ENCODE data around the gene CEP112. TPM values are rescaled to one million over a fixed set of nuclear protein-coding genes. Genes with fewer than 3 reads are reported as not detected.

The CEP112 gene
- total RNA-seq, 1 experiment from 2014 or later = 9.5 TPM

DNA sequence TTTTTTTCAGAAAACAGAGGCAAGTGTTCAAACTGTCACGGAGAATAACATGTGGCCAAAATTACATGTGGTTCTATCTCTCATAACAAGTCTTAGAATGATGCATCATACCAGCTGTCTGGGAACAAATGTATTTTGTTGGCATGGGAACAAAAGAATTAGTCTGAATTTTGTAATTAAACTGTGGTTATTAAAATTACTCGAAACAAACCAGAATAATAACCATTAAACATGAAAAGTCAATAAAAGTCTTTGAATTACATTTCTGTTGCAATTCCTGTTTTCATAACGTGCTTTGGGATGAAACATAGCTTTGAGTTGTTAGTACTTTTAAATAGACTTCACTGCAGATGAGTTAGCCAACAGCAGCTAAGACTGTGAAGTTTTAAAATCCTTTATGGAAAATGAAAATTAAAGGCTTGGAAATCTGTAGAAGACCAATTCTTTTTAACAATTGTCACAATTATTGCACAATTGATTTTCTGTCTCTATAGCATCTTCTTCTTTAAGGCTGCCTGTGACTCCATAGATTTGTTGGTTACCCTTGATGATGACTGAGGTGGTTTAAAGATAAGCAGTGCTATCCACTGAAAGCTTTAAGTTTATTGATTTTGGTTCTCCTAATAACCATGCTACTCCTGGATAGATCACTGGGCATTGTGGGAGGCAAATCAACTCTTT, 512.6 kb downstream of the CEP112 start:
- H3K4me3 ChIP-seq (ENCODE audit: low read depth in 2 of 2, low read length in 2 of 2) = no peak overlapping the region
- no peaks in the 10 kb centered on the region for H3K36me3 ChIP-seq (ENCODE audit: control insufficient read depth, insufficient read depth, low read length)
- in situ Hi-C loops (cut with HindIII; ENCODE audit: low pct_unique_long_range_greater_than_20kb, low sequenced_read_pairs) = no loop called here
- BruUV-seq (replicated peaks) = no TSS peak
- H3K27me3 ChIP-seq (ENCODE audit: control insufficient read depth, insufficient read depth, low read length) = no peaks in the 10 kb centered on the region
- H3K27ac ChIP-seq (ENCODE audit: low read length) = no peak overlapping the region
- no peaks in the 10 kb centered on the region for H3K4me1 ChIP-seq (ENCODE audit: control insufficient read depth, insufficient read depth, low read length)
- DNase-seq (ENCODE audit: low read depth, low spot score) = no peak
- no peak for ATAC-seq
- CTCF ChIA-PET = interaction anchor here (0.6 kb wide), 2 partner anchors 32 to 300 kb away, joined by 7 to 9 read pairs; no protein-coding TSS in a partner anchor
- TF ChIP-seq SIN3A (IDR thresholded peaks at IDR 0.05; ENCODE audit: borderline replicate concordance, insufficient read depth, low read depth, low read length) (no peak), TCF7L2 (IDR thresholded peaks at IDR 0.05; ENCODE audit: low read depth, low read length) (no peak), REST (IDR thresholded peaks at IDR 0.05; ENCODE audit: insufficient read depth in 1 of 2, low read depth in 2 of 2, low read length in 1 of 2) (no peak), POLR2AphosphoS5 (IDR thresholded peaks at IDR 0.05; ENCODE audit: low read depth, low read length) (no peak)
- TF ChIP-seq, protein P1, sequence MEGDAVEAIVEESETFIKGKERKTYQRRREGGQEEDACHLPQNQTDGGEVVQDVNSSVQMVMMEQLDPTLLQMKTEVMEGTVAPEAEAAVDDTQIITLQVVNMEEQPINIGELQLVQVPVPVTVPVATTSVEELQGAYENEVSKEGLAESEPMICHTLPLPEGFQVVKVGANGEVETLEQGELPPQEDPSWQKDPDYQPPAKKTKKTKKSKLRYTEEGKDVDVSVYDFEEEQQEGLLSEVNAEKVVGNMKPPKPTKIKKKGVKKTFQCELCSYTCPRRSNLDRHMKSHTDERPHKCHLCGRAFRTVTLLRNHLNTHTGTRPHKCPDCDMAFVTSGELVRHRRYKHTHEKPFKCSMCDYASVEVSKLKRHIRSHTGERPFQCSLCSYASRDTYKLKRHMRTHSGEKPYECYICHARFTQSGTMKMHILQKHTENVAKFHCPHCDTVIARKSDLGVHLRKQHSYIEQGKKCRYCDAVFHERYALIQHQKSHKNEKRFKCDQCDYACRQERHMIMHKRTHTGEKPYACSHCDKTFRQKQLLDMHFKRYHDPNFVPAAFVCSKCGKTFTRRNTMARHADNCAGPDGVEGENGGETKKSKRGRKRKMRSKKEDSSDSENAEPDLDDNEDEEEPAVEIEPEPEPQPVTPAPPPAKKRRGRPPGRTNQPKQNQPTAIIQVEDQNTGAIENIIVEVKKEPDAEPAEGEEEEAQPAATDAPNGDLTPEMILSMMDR (IDR thresholded peaks at IDR 0.05) = no peak
- no peaks in the 10 kb centered on the region for H3K9me3 ChIP-seq (ENCODE audit: control insufficient read depth, insufficient read depth, low read depth, low read length)
- POLR2A ChIA-PET = interaction anchor here (0.6 kb wide), 1 partner anchor 265 kb away, joined by 8 read pairs; no protein-coding TSS in a partner anchor
- intact Hi-C loops (cut with micrococcal nuclease; ENCODE audit: unreplicated experiment) = no loop called here

- no peak overlapping the region for H3K4me3 ChIP-seq (ENCODE audit: low read depth in 2 of 2, low read length in 2 of 2)
- no peaks in the 10 kb centered on the region for H3K9me3 ChIP-seq (ENCODE audit: control insufficient read depth, insufficient read depth, low read depth, low read length)
- no TSS peak for BruUV-seq (replicated peaks)
- ATAC-seq = no peak
- H3K27me3 ChIP-seq (ENCODE audit: control insufficient read depth, insufficient read depth, low read length) = no peaks in the 10 kb centered on the region
- H3K4me1 ChIP-seq (ENCODE audit: control insufficient read depth, insufficient read depth, low read length) = no peaks in the 10 kb centered on the region
- H3K27ac ChIP-seq (ENCODE audit: low read length) = no peak overlapping the region
- no peaks in the 10 kb centered on the region for H3K36me3 ChIP-seq (ENCODE audit: control insufficient read depth, insufficient read depth, low read length)
- TF ChIP-seq REST (IDR thresholded peaks at IDR 0.05; ENCODE audit: insufficient read depth in 1 of 2, low read depth in 2 of 2, low read length in 1 of 2) (no peak), SIN3A (IDR thresholded peaks at IDR 0.05; ENCODE audit: borderline replicate concordance, insufficient read depth, low read depth, low read length) (no peak), TCF7L2 (IDR thresholded peaks at IDR 0.05; ENCODE audit: low read depth, low read length) (no peak), POLR2AphosphoS5 (IDR thresholded peaks at IDR 0.05; ENCODE audit: low read depth, low read length) (no peak)
- TF ChIP-seq, protein P1 (IDR thresholded peaks at IDR 0.05) = no peak
- no peak for DNase-seq (ENCODE audit: low read depth, low spot score)
- POLR2A ChIA-PET = interaction anchor here (0.6 to 0.7 kb wide), 2 partner anchors 264 to 1046 kb away, joined by 3 to 8 read pairs; no protein-coding TSS in a partner anchor
- in situ Hi-C loops (cut with HindIII; ENCODE audit: low pct_unique_long_range_greater_than_20kb, low sequenced_read_pairs) (no loop called here), intact Hi-C loops (cut with micrococcal nuclease; ENCODE audit: unreplicated experiment) (no loop called here)
- CTCF ChIA-PET = interaction anchor here (0.6 kb wide), 2 partner anchors 33 to 301 kb away, joined by 7 to 9 read pairs; no protein-coding TSS in a partner anchor
These were observed 513.4 kb downstream of the CEP112 start for GRCh38 chr17:65678546-65678945.
